RWPE2 (cell line): ENCODE results near the gene PTGIS.
A peak's percentile ranks its signal among the peaks of the same experiment; 100 is the strongest.

Source experiments
- ATAC-seq: fragments of 200-7000 bp; cut with Tn5 transposase; 3 replicates; pipeline ENCODE4 v1.9.1; 2021; ENCODE audit warnings: low read depth
- DNase-seq: peaks from one replicate; pipeline ENCODE4 v3.0.0-alpha.2; 2020; ENCODE audit warnings: low spot score
- H3K27ac ChIP-seq: fragments of 450-650 bp; 2 replicates; pipeline ENCODE4 v1.5.1; 2017; ENCODE audit warnings: mild to moderate bottlenecking; ENCODE audit not compliant: poor library complexity, severe bottlenecking
- H3K27me3 ChIP-seq: fragments of 250-450 bp; sonication (Bioruptor Pico); 2 replicates; pipeline ENCODE4 v1.5.1; 2021; ENCODE audit warnings: mild to moderate bottlenecking, moderate library complexity; ENCODE audit not compliant: insufficient read depth, poor library complexity, severe bottlenecking
- H3K36me3 ChIP-seq: fragments of 250-450 bp; sonication (Bioruptor Pico); 2 replicates; pipeline ENCODE4 v1.5.1; 2020; ENCODE audit warnings: low read depth, mild to moderate bottlenecking, moderate library complexity
- H3K4me1 ChIP-seq: fragments of 250-450 bp; sonication (Bioruptor Pico); 2 replicates; pipeline ENCODE4 v1.5.1; 2021; ENCODE audit warnings: mild to moderate bottlenecking, moderate library complexity; ENCODE audit not compliant: insufficient read depth, poor library complexity, severe bottlenecking
- H3K4me3 ChIP-seq: fragments of 250-450 bp; sonication (Bioruptor Pico); 2 replicates; pipeline ENCODE4 v1.5.1; 2021; ENCODE audit warnings: mild to moderate bottlenecking, moderate library complexity; ENCODE audit not compliant: severe bottlenecking
- H3K9me3 ChIP-seq: fragments of 250-450 bp; sonication (Bioruptor Pico); 2 replicates; pipeline ENCODE4 v1.5.1; 2021; ENCODE audit warnings: mild to moderate bottlenecking, moderate library complexity; ENCODE audit not compliant: severe bottlenecking
- CTCF ChIP-seq: fragments of 450-650 bp; IDR thresholded peaks from one replicate; pipeline ENCODE4 v1.5.1; 2017; ENCODE audit warnings: mild to moderate bottlenecking, moderate library complexity; ENCODE audit not compliant: poor library complexity, severe bottlenecking

Gene PTGIS

DNA sequence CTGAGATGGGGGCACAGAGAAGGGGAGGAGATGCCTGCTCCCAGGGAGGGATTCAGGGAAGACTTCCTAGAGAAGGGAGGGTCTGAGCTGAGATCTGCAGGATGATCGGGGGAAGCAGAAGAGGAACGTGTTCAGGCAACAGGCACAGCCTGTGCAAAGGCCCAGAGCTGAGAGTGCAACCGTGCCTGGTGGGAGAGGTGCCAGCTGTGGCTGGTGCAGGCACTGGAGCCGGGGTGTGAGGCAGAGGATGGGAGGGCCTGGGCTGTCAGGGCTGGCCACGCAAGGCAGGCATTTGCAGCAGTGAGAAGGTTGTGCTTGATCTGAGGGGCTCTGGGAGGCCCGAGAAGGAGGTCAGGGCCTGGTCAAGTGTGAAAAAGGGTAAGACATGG is 27.7 kb downstream of the PTGIS start:
- no peaks in the 10 kb centered on the region for H3K4me1 ChIP-seq
- H3K36me3 ChIP-seq = no peaks in the 10 kb centered on the region
- no peak overlapping the region for H3K27ac ChIP-seq
- no peaks in the 10 kb centered on the region for H3K27me3 ChIP-seq
- no peak for TF ChIP-seq CTCF
- DNase-seq (no peak), ATAC-seq (no peak)
- no peaks in the 10 kb centered on the region for H3K9me3 ChIP-seq
- H3K4me3 ChIP-seq = no peak overlapping the region

DNA sequence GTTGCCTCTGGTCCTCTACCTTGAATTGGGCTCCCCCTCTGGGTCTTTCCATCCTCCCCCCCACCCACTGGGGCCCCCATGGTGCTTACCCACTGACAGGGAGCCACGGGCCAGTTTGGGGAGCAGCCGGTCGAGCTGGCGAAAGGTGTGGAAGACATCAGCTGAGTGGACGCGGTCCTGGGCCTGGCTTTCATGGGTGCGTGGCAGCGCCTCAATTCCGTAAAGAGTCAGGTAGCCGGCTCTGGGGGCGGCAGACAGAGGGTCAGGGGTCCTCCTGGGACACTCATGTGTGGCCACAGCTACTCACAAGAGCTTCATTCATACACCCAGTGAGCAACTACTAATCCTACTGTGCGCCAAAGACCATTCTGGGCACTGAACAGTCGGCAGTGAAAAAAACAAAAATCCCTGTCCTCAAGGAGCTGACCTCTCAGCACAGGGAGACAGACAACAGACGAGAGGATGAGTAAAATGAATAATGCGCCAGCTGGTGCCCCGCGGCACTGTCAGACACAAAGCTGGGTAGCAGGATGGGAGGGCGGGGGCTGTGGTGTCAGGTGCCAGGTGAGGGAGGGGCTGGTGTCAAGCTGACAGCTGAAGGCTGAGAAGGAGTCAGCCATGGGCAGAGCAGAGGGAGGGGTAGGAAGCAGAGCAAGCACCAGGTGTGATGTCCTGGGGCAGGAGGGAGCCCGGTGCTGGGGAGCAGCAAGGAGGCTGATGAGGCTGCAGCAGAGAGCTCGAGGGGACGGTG is 28.3 kb downstream of the PTGIS start:
- Histone ChIP-seq H3K4me1 (no peaks in the 10 kb centered on the region), H3K27me3 (no peaks in the 10 kb centered on the region), H3K36me3 (no peaks in the 10 kb centered on the region), H3K27ac (no peak overlapping the region), H3K4me3 (no peak overlapping the region), H3K9me3 (no peaks in the 10 kb centered on the region)
- no peak for TF ChIP-seq CTCF
- ATAC-seq = no peak
- peak; percentile 85 for DNase-seq

GRCh38 chr20:49538950-49539349 is 29.0 kb downstream of the PTGIS start:
- no peak overlapping the region for H3K27ac ChIP-seq
- no peaks in the 10 kb centered on the region for H3K36me3 ChIP-seq
- no peak for TF ChIP-seq CTCF
- ATAC-seq (no peak), DNase-seq (no peak)
- no peaks in the 10 kb centered on the region for H3K9me3 ChIP-seq
- no peaks in the 10 kb centered on the region for H3K27me3 ChIP-seq
- H3K4me1 ChIP-seq = no peaks in the 10 kb centered on the region
- no peak overlapping the region for H3K4me3 ChIP-seq

GRCh38 chr20:49534255-49534712 is 33.7 kb downstream of the PTGIS start:
- H3K36me3 ChIP-seq = no peaks in the 10 kb centered on the region
- H3K9me3 ChIP-seq = no peaks in the 10 kb centered on the region
- DNase-seq (no peak), ATAC-seq (peak; percentile 75)
- peak; percentile 99 for TF ChIP-seq CTCF
- H3K4me1 ChIP-seq = peaks cover 6% of the 10 kb centered on the region
- no peak overlapping the region for H3K4me3 ChIP-seq
- no peak overlapping the region for H3K27ac ChIP-seq
- H3K27me3 ChIP-seq = no peaks in the 10 kb centered on the region

GRCh38 chr20:49532285-49532946 is 35.5 kb downstream of the PTGIS start:
- Histone ChIP-seq H3K4me1 (peaks cover 8% of the 10 kb centered on the region), H3K9me3 (no peaks in the 10 kb centered on the region), H3K36me3 (no peaks in the 10 kb centered on the region), H3K4me3 (no peak overlapping the region), H3K27me3 (no peaks in the 10 kb centered on the region), H3K27ac (no peak overlapping the region)
- no peak for TF ChIP-seq CTCF
- ATAC-seq (no peak), DNase-seq (no peak)
